ENCODE results near the gene NAGK. TPM values are rescaled to one million over a fixed set of nuclear protein-coding genes. Genes with fewer than 3 reads are reported as not detected.

Gene NAGK
- total and polyA plus RNA-seq, 4 donors, result 41.2 to 147 (median 107) TPM

DNA sequence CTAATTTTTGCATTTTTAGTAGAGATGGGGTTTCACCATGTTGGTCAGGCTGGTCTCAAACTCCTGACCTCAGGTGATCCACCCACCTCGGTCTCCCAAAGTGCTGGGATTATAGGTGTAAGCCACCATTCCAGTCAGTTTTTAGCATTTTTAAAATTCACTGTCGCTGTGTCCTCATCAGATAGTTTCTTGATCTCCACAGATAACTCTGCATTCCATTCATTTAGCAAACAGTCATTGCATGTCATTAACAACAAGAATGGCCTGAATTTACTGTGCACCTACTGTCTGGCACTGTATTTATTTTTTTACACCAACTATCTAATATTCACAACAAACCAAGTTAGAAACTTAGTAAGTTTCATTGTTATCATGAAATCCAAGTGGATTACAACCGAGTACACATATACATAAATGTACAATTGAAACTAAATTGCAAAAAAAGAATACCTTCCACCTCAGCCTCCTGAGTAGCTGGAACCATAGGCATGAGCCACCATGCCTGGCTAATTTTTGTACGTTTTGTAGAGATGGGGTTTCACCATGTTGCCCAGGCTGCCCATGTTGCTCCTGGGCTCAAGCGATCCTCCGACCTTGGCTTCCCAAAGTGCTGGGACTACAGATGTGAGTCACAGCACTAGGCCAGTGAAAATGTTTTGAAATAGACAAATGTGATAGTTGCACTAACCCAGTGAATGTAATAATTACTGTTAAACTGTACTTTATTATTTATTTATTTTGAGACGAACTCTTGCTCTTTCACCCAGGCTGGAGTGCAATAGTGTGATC, 57.3 kb downstream of the NAGK start:
- H3K27ac ChIP-seq (ENCODE audit: low read depth, low read length), result no peak overlapping the region
- no peak overlapping the region for H3K4me3 ChIP-seq (ENCODE audit: low read depth, low read length)
- H3K9me3 ChIP-seq (ENCODE audit: control insufficient read depth, insufficient read depth, low read length), result no peaks in the 10 kb centered on the region
- peaks cover 6% of the 10 kb centered on the region for H3K4me1 ChIP-seq (ENCODE audit: control insufficient read depth, insufficient read depth, low read length)
- no peak for DNase-seq (ENCODE audit: low read depth in 4 of 6, low spot score in 6 of 6)
- H3K36me3 ChIP-seq (ENCODE audit: control insufficient read depth, insufficient read depth, low read length), result no peaks in the 10 kb centered on the region
- no peaks in the 10 kb centered on the region for H3K27me3 ChIP-seq (ENCODE audit: control insufficient read depth, insufficient read depth, low read length)
- 93% methylated on average over 3 of the region's 7 CpGs for WGBS (ENCODE audit: insufficient coverage)

DNA sequence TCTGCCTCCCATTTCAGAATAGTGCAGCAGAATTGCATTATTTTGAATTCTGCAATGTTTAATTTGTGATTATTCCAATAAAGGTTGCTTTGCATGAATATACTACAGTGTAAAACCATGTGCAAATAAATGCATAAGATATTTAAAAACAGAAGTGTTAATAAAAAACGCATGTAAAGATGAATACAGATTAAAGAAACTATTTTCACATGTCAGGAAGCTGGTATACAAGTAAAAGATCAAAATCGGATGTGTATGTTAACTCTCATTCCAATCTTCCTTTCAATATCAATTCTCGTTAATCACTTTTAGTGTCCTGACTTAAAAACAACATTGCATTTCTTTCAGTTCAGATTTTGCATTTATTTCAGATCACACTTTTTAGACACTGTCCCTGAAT, 58.5 kb downstream of the NAGK start:
- Histone ChIP-seq H3K27ac (ENCODE audit: low read depth, low read length) (no peak overlapping the region), H3K9me3 (ENCODE audit: control insufficient read depth, insufficient read depth, low read length) (no peaks in the 10 kb centered on the region), H3K4me3 (ENCODE audit: low read depth, low read length) (no peak overlapping the region), H3K4me1 (ENCODE audit: control insufficient read depth, insufficient read depth, low read length) (peaks cover 9% of the 10 kb centered on the region), H3K36me3 (ENCODE audit: control insufficient read depth, insufficient read depth, low read length) (no peaks in the 10 kb centered on the region), H3K27me3 (ENCODE audit: control insufficient read depth, insufficient read depth, low read length) (no peaks in the 10 kb centered on the region)
- WGBS (ENCODE audit: insufficient coverage), result no CpG with 5 or more reads among the region's 3 CpGs
- no peak for DNase-seq (ENCODE audit: low read depth in 4 of 6, low spot score in 6 of 6)

Other genes with a start within 250 kb of the NAGK start
- not detected for gene CLEC4F, start 248.0 kb upstream of the NAGK start, total RNA-seq
- not detected for gene CLEC4F, start 248.0 kb upstream of the NAGK start, polyA plus RNA-seq (ENCODE audit: insufficient read length in 2 of 2)
- gene CD207, start 232.8 kb upstream of the NAGK start, total RNA-seq, result under 1 TPM in 1 of 2 donors, not detected in 1; 0.06 TPM
- not detected for gene CD207, start 232.8 kb upstream of the NAGK start, polyA plus RNA-seq (ENCODE audit: insufficient read length in 2 of 2)
- under 1 TPM; 0.59 to 0.66 TPM for gene VAX2, start 168.1 kb upstream of the NAGK start, total RNA-seq
- 1 to 10 TPM; 2.0 to 2.3 TPM for gene VAX2, start 168.1 kb upstream of the NAGK start, polyA plus RNA-seq (ENCODE audit: insufficient read length in 2 of 2)
- gene ATP6V1B1, start 132.7 kb upstream of the NAGK start, total RNA-seq, result under 1 TPM in 1 of 2 donors, not detected in 1; 0.39 TPM
- gene ATP6V1B1, start 132.7 kb upstream of the NAGK start, polyA plus RNA-seq (ENCODE audit: insufficient read length in 2 of 2), result under 1 TPM; 0.40 to 0.59 TPM
- 1 to 10 TPM in 1 of 2 donors, under 1 TPM in 1; 0.69 to 2.5 TPM for gene ANKRD53, start 90.0 kb upstream of the NAGK start, total RNA-seq
- 1 to 10 TPM; 4.9 to 6.8 TPM for gene ANKRD53, start 90.0 kb upstream of the NAGK start, polyA plus RNA-seq (ENCODE audit: insufficient read length in 2 of 2)
- gene TEX261, start 73.8 kb upstream of the NAGK start, total RNA-seq, result 10 to 100 TPM; 25.2 to 26.0 TPM
- 10 to 100 TPM; 61.0 to 61.7 TPM for gene TEX261, start 73.8 kb upstream of the NAGK start, polyA plus RNA-seq (ENCODE audit: insufficient read length in 2 of 2)
- gene MCEE, start 61.6 kb downstream of the NAGK start, total RNA-seq, result 10 to 100 TPM; 22.2 to 23.9 TPM
- 10 to 100 TPM; 14.6 to 18.7 TPM for gene MCEE, start 61.6 kb downstream of the NAGK start, polyA plus RNA-seq (ENCODE audit: insufficient read length in 2 of 2)
- 10 to 100 TPM; 19.5 to 22.5 TPM for gene MPHOSPH10, start 62.0 kb downstream of the NAGK start, total RNA-seq
- gene MPHOSPH10, start 62.0 kb downstream of the NAGK start, polyA plus RNA-seq (ENCODE audit: insufficient read length in 2 of 2), result 10 to 100 TPM; 33.9 to 37.7 TPM
- gene PAIP2B, start 158.5 kb downstream of the NAGK start, total RNA-seq, result 10 to 100 TPM; 14.0 to 42.3 TPM
- 10 to 100 TPM; 16.9 to 22.2 TPM for gene PAIP2B, start 158.5 kb downstream of the NAGK start, polyA plus RNA-seq (ENCODE audit: insufficient read length in 2 of 2)